ENCODE measurements around the gene PHF1.

PHF1 gene

DNA sequence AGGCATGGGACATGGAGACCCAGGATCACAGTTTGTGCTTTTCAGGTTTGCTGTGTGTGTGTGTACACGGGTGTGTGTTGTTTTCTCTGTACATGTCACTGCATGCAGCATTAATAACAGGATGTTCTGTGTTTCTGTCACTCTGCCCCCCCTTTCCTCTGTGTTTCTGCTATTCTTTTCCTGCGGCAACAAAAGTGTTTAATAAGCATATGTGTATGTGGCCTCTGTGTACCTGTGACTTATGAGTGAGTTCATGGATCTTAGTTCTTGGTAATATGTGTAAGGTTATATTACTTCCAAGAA is 18.9 kb downstream of the PHF1 start:
- TF ChIP-seq, protein P1, sequence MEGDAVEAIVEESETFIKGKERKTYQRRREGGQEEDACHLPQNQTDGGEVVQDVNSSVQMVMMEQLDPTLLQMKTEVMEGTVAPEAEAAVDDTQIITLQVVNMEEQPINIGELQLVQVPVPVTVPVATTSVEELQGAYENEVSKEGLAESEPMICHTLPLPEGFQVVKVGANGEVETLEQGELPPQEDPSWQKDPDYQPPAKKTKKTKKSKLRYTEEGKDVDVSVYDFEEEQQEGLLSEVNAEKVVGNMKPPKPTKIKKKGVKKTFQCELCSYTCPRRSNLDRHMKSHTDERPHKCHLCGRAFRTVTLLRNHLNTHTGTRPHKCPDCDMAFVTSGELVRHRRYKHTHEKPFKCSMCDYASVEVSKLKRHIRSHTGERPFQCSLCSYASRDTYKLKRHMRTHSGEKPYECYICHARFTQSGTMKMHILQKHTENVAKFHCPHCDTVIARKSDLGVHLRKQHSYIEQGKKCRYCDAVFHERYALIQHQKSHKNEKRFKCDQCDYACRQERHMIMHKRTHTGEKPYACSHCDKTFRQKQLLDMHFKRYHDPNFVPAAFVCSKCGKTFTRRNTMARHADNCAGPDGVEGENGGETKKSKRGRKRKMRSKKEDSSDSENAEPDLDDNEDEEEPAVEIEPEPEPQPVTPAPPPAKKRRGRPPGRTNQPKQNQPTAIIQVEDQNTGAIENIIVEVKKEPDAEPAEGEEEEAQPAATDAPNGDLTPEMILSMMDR (conservative IDR thresholded peaks at IDR 0.05; ENCODE audit: low read length): no peak
- no peak for TF ChIP-seq EZH2phosphoT487 (IDR thresholded peaks at IDR 0.05; ENCODE audit: borderline replicate concordance)
- Histone ChIP-seq H3K36me3 (ENCODE audit: insufficient read depth, low read length) (no peaks in the 10 kb centered on the region), H2AFZ (ENCODE audit: low read length) (no peak overlapping the region), H3K4me1 (ENCODE audit: insufficient read depth, low read length, poor library complexity, severe bottlenecking) (peaks cover 41% of the 10 kb centered on the region), H3K27me3 (ENCODE audit: insufficient read depth, low read length, poor library complexity, severe bottlenecking) (no peaks in the 10 kb centered on the region), H3K9me3 (ENCODE audit: insufficient read depth, low read depth, low read length) (no peaks in the 10 kb centered on the region), H4K20me1 (ENCODE audit: insufficient read depth, low read length, poor library complexity, severe bottlenecking) (peaks cover 25% of the 10 kb centered on the region), H3F3A (ENCODE audit: low read depth) (0 out of 2 replicates have a peak, but pooled peaks cover 4% of the 10 kb centered on the region), H3K4me3 (ENCODE audit: low read length, poor library complexity, severe bottlenecking) (no peak overlapping the region), H3K9ac (ENCODE audit: low read depth, low read length, poor library complexity, severe bottlenecking) (no peak overlapping the region), H3K4me2 (ENCODE audit: low read depth, low read length, poor library complexity, severe bottlenecking) (peak overlapping the region; percentile 72), H3K79me2 (ENCODE audit: insufficient read depth, low read length) (peaks cover 23% of the 10 kb centered on the region; the same call in 1 of the 2 replicates), H3K9me2 (replicated peaks; ENCODE audit: low read depth, low read length) (no peaks in the 10 kb centered on the region)

DNA sequence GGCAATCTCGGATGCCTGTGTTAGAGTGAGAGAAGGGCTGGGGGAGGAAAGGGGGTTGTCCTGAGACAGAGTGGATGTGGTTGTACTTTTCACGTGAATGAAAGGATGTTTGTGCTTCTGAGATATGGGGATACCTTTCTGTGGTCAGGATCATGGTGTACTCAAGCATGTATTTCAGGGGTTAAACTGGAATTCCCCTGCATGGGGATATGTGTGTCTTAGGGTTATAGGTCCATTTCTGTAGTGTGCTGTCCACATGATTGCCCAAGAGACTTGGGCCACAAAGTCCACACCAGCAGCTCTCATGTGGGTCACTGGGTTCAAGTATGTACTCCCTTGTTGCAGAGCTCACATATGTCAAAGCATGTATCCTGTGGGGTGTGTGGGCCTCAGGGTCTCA is 19.5 kb downstream of the PHF1 start:
- Histone ChIP-seq H3K27me3 (ENCODE audit: insufficient read depth, low read length, poor library complexity, severe bottlenecking) (no peaks in the 10 kb centered on the region), H3K9ac (ENCODE audit: low read depth, low read length, poor library complexity, severe bottlenecking) (no peak overlapping the region), H3F3A (ENCODE audit: low read depth) (0 out of 2 replicates have a peak, but pooled peaks cover 4% of the 10 kb centered on the region), H3K79me2 (ENCODE audit: insufficient read depth, low read length) (peaks cover 19% of the 10 kb centered on the region; the same call in 1 of the 2 replicates), H2AFZ (ENCODE audit: low read length) (no peak overlapping the region), H3K4me3 (ENCODE audit: low read length, poor library complexity, severe bottlenecking) (no peak overlapping the region), H3K9me3 (ENCODE audit: insufficient read depth, low read depth, low read length) (no peaks in the 10 kb centered on the region), H3K9me2 (replicated peaks; ENCODE audit: low read depth, low read length) (no peaks in the 10 kb centered on the region), H3K36me3 (ENCODE audit: insufficient read depth, low read length) (peaks cover 3% of the 10 kb centered on the region; the same call in 1 of the 2 replicates), H4K20me1 (ENCODE audit: insufficient read depth, low read length, poor library complexity, severe bottlenecking) (peaks cover 25% of the 10 kb centered on the region), H3K4me2 (ENCODE audit: low read depth, low read length, poor library complexity, severe bottlenecking) (no peak overlapping the region), H3K4me1 (ENCODE audit: insufficient read depth, low read length, poor library complexity, severe bottlenecking) (peaks cover 34% of the 10 kb centered on the region)
- TF ChIP-seq, protein P1 (conservative IDR thresholded peaks at IDR 0.05; ENCODE audit: low read length): no peak
- no peak for TF ChIP-seq EZH2phosphoT487 (IDR thresholded peaks at IDR 0.05; ENCODE audit: borderline replicate concordance)

DNA sequence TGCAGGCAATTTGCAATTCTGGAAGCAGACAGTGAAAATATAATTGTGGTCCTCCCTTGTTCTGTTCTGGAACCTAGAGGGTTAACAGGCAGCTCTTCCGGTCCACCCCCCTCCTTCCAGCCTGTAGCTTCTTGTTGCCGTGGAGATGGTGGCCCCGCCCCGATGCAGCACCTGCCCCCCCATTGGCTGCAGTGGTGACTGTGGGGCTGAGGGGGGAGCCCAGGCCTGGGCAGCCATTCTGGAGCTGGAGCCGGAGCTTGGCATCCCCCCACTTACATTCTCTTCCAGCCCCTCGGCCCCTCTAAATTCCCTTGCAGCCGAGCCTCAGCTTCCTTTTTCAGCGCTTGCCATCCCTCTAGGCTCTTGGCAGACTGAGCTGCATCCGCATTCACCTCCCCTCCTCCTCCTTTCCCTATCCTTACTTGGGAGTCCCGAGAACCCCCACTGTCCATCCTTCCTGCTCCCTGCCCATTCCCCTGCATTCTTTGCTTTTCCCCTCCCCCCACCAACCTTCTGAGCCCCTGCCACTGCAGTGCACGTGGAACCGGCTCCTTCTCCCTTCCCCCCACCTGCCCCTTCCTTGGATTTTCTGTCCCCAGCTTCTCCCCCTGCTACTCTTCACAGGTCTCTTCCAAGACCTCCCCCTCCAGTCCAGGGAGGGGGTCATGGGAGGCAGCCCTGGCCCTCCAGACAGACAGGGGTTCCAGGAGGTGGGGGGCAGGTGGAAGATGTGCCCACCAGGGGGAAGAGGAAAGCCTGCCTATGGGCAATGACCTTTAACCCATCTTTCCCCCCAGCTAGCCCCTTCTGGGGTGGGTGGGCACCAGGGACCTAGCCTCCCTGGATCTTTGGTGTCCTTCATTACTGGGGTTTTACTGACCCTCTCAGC is 20.4 kb downstream of the PHF1 start:
- Histone ChIP-seq H3K79me2 (ENCODE audit: insufficient read depth, low read length) (peaks cover 19% of the 10 kb centered on the region; the same call in 1 of the 2 replicates), H3K27me3 (ENCODE audit: insufficient read depth, low read length, poor library complexity, severe bottlenecking) (no peaks in the 10 kb centered on the region), H3K9ac (ENCODE audit: low read depth, low read length, poor library complexity, severe bottlenecking) (no peak overlapping the region), H3K9me2 (replicated peaks; ENCODE audit: low read depth, low read length) (no peaks in the 10 kb centered on the region), H3F3A (ENCODE audit: low read depth) (0 out of 2 replicates have a peak, but pooled peaks cover 2% of the 10 kb centered on the region), H3K36me3 (ENCODE audit: insufficient read depth, low read length) (peaks cover 10% of the 10 kb centered on the region; the same call in 1 of the 2 replicates), H3K4me2 (ENCODE audit: low read depth, low read length, poor library complexity, severe bottlenecking) (no peak overlapping the region), H3K4me3 (ENCODE audit: low read length, poor library complexity, severe bottlenecking) (no peak overlapping the region), H4K20me1 (ENCODE audit: insufficient read depth, low read length, poor library complexity, severe bottlenecking) (peaks cover 22% of the 10 kb centered on the region), H3K9me3 (ENCODE audit: insufficient read depth, low read depth, low read length) (no peaks in the 10 kb centered on the region), H2AFZ (ENCODE audit: low read length) (no peak overlapping the region), H3K4me1 (ENCODE audit: insufficient read depth, low read length, poor library complexity, severe bottlenecking) (peaks cover 33% of the 10 kb centered on the region)
- TF ChIP-seq EZH2phosphoT487 (IDR thresholded peaks at IDR 0.05; ENCODE audit: borderline replicate concordance): no peak
- TF ChIP-seq, protein P1 (conservative IDR thresholded peaks at IDR 0.05; ENCODE audit: low read length): no peak

All from Loucy (cell line).